GM12872 (cell line): Measurements from ENCODE around the gene SLC2A14.

ENCODE experiments used
- TF ChIP-seq, protein P1 (sequence below): IDR thresholded peaks from 3 replicates; pipeline ENCODE4 v1.5.1; 2011; ENCODE audit warnings: low read depth, mild to moderate bottlenecking, low read length, moderate library complexity; ENCODE audit not compliant: insufficient read depth

Gene SLC2A14

DNA sequence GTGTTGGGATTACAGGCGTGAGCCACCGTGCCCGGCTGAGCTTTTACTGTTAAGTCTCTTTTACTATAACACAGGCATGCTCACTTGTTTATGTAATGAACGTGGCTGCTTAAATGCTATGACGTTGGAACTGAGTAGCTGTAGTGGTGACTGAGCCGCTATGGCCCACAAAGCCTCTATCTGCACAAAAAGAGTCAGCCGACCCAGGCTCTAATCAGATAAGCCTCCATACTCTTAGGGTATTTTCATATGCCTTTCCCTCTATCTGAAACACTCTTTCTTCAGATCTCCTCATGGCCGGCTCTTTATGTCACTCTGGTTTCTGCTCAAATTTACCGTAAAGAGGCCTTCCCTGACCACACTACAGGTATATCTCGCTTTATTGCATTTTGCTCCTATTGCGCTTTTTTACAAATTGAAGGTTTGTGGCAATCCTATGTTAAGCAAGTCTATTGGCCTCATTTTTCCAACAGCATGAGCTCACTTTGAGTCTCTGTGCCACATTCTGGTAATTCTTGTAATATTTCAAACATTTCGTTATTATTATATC, 8.0 kb downstream of the SLC2A14 start:
- TF ChIP-seq, protein P1, sequence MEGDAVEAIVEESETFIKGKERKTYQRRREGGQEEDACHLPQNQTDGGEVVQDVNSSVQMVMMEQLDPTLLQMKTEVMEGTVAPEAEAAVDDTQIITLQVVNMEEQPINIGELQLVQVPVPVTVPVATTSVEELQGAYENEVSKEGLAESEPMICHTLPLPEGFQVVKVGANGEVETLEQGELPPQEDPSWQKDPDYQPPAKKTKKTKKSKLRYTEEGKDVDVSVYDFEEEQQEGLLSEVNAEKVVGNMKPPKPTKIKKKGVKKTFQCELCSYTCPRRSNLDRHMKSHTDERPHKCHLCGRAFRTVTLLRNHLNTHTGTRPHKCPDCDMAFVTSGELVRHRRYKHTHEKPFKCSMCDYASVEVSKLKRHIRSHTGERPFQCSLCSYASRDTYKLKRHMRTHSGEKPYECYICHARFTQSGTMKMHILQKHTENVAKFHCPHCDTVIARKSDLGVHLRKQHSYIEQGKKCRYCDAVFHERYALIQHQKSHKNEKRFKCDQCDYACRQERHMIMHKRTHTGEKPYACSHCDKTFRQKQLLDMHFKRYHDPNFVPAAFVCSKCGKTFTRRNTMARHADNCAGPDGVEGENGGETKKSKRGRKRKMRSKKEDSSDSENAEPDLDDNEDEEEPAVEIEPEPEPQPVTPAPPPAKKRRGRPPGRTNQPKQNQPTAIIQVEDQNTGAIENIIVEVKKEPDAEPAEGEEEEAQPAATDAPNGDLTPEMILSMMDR, result no peak

DNA sequence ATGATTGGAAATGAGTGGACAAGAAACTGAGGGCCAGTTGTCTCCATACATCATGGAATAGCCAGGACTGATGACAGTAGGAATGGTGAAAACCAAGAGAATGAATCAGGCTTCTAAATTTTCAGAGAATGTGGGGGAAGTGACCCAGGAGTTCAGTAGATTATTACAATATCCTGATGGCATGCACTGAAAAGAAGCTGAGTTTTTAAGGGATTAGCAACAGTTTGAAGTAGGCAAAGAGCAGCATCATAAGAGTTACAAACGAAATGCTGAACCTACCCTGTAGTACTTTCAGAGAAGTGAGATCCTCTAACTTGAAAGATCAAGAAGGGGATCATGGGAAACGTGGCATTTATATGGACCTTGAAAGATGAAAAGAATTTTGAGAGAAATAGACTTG, 13.2 kb downstream of the SLC2A14 start:
- TF ChIP-seq, protein P1, result no peak

DNA sequence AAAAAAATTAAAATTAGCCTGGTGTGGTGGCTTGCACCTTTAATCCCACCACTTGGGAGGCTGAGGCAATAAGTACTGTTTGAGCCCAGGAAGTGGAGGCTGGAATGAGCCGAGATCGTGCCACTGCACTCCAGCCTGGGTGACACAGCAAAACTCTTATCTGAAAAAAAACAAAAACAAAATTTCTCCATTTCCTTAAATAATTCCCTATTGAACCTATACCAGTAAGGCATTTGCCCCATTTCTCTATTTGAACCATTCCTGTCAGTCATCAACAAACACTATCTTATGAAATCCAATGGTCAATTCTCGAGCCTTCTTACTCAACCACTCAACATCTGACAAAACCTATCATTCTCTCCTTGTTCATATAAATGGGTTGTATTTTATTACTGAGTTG, 14.7 kb downstream of the SLC2A14 start:
- TF ChIP-seq, protein P1, result no peak

DNA sequence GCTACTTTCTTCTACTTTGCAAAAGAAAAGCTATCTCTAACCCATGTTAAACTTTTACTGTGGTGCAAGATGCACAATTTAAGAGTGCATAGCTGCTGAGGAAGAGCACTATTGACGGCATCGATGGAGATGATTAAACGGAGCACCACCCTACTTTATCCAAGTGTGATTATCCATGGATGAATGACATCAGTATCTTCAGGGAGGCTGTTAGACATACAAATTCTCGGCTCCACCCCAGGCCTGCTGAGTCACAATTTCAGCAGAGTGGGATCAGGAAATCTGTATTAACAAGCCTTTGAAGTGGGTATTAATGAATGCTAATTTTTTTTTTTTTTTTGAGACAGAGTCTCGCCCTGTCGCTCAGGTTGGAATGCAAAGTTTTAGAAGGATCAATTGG, 16.2 kb downstream of the SLC2A14 start:
- TF ChIP-seq, protein P1, result no peak

DNA sequence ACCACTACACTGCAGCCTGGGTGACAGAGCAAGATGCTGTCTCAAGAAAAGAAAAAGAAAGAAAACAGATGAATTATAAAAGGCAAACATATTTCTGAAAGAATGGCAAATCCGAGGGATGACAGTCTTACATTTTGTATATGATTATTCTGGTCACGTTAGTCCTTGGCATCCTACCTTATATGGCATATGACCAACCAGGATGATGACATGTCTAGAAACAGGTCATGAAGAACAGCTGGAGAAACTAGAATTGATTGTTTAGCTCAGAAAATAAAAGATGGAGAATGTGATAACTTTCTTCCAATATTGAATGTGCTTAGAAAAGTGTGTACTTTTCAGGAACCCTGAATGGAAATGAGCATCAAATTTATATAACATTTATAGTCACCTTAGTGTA, 19.2 kb downstream of the SLC2A14 start:
- TF ChIP-seq, protein P1, result no peak

DNA sequence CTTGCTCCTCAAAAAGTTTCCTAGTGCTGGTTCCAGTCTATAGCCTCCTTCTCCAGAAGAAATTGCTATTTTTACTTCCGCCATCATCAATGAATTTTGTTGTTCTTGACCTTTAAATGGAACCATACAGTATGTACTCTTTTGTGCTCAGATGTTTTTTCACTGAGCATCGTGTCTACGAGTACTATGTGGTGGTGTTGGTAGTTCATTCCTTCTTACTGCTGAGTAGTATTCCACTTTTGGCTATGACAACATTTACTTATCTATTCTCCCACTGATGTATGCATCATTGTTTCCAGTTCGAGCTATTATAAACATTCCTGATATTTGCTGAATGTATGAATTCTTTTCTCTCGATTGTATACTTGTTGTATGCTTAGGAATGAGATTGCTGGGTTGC, 28.6 kb downstream of the SLC2A14 start:
- TF ChIP-seq, protein P1, result no peak

DNA sequence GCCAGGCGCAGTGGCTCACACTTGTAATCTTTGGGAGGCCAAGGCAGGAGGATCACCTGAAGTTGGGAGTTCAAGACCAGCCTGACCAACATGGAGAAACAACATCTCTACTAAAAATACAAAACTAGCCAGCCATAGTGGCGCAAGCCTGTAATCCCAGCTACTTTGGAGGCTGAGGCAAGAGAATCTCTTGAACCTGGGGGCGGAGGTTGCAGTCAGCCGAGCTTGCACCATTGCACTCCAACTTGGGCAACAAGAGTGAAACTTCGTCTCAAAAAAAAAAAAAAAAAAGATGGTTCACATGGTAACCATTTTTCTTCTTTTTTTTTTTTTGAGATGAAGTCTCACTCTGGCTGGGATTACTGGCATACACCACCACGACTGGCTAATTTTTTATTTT, 35.3 kb downstream of the SLC2A14 start:
- TF ChIP-seq, protein P1, result no peak
